RPMI7951 (cell line): ENCODE data around the gene PAX2. TPM values are rescaled to one million over a fixed set of nuclear protein-coding genes. Genes with fewer than 3 reads are reported as not detected.
A peak's percentile ranks its signal among the peaks of the same experiment; 100 is the strongest.
"Not testable (repeated sequence)": the region's sequence is repeated elsewhere in the genome, so short reads cannot be mapped to it uniquely, and the experiment has no call there.

Experiments
- DNase-seq: peaks from one replicate; pipeline ENCODE4 v3.0.0-alpha.2; 2012; ENCODE audit warnings: low read depth
- total RNA-seq: library from RNA; depleted of rRNA; stranded (reverse); fragments of >200 nt; shearing (Covaris generic); gene quantifications from 2 replicates; pipeline ENCODE4 v1.2.3, GENCODE V29; 2014; rRNA removed

Gene PAX2
- total RNA-seq = not detected in 2 replicates

- no peak for DNase-seq
These were observed at the start of gene PAX2 for GRCh38 chr10:100744987-100745881. Gene PAX2 (plus strand): TSS chr10:100745582. CDS start chr10:100746261, 679 bp downstream.

- peak; percentile 5 for DNase-seq
These were observed 48.9 kb upstream of the PAX2 start for GRCh38 chr10:100696477-100696901.

GRCh38 chr10:100697070-100697469, 48.3 kb upstream of the PAX2 start:
- DNase-seq = peak; percentile 66

- DNase-seq = no peak
These were observed 47.8 kb upstream of the PAX2 start for GRCh38 chr10:100697631-100698030.

- DNase-seq = not testable (repeated sequence)
These were observed 43.7 kb upstream of the PAX2 start for GRCh38 chr10:100701704-100702103.

GRCh38 chr10:100705139-100705538, 40.2 kb upstream of the PAX2 start:
- no peak for DNase-seq

DNA sequence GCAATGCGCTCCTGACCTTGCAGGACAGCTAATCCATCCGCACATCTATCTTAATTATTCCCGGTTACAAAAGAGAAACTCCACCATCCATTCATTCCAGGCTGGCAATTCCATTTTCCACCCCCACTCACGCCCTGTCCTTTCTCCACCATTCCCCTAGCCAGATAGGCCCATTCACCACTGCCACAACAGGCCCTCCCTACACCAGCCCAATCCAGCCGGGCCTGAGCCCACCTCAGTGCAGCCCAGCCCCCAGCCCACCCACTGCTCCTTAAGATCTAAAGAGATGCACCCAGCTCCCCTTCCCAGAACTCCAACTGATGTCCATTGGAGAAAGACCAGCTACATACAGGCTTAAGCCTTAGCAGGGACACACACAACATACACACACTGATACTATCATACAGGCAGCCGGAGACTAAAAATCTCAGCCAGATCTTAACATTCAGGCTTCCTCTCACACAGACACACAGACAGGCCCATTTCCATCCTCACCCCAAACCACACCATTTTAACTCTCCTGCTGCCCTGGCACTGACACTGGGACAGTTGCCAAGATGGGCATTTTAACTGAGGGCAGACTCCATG, 38.0 kb upstream of the PAX2 start:
- no peak for DNase-seq

- no peak for DNase-seq
These were observed 36.0 kb upstream of the PAX2 start for GRCh38 chr10:100709146-100710082.

- DNase-seq = peak; percentile 20
These were observed 35.1 kb upstream of the PAX2 start for GRCh38 chr10:100710151-100710871.

- no peak for DNase-seq
These were observed 32.1 kb upstream of the PAX2 start for GRCh38 chr10:100713049-100713858.

DNA sequence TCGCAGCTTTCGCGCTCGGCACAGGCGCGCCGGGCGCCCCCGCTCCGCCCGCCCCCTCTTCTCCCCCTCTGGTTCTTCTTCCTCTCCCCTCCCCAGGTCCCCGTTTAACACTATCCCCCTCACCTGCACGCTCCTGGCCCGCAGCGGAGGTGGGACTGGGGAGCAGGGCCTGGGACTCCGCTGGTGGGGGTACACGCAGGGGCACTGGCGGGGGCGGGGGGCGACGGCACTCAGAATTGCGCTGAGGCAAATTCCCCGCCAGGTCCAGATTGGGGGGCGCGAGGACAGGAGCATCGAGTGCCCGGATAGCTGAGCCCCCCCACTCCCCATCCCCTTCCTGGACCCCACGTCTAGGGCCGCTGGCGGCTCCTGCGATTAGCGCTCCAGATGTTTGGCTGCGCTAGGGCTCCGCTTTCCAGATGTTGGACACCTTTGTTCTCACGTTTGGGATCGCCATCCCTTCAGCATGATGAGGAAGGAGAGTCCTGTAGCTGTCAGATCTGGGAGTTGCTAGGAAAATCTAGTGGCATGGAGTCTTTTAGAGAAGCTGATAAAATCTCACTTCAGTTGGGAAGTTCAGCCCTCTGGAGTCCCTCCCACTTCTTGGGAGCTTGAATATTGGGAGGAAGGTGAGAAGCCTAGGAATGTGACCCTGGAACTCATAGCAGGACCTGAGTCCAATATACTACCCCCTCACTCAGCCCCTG, 31.4 kb upstream of the PAX2 start:
- no peak for DNase-seq

- DNase-seq = no peak
These were observed 30.8 kb upstream of the PAX2 start for GRCh38 chr10:100714566-100714950.

- DNase-seq = no peak
These were observed 30.3 kb upstream of the PAX2 start for GRCh38 chr10:100715101-100715444.

DNA sequence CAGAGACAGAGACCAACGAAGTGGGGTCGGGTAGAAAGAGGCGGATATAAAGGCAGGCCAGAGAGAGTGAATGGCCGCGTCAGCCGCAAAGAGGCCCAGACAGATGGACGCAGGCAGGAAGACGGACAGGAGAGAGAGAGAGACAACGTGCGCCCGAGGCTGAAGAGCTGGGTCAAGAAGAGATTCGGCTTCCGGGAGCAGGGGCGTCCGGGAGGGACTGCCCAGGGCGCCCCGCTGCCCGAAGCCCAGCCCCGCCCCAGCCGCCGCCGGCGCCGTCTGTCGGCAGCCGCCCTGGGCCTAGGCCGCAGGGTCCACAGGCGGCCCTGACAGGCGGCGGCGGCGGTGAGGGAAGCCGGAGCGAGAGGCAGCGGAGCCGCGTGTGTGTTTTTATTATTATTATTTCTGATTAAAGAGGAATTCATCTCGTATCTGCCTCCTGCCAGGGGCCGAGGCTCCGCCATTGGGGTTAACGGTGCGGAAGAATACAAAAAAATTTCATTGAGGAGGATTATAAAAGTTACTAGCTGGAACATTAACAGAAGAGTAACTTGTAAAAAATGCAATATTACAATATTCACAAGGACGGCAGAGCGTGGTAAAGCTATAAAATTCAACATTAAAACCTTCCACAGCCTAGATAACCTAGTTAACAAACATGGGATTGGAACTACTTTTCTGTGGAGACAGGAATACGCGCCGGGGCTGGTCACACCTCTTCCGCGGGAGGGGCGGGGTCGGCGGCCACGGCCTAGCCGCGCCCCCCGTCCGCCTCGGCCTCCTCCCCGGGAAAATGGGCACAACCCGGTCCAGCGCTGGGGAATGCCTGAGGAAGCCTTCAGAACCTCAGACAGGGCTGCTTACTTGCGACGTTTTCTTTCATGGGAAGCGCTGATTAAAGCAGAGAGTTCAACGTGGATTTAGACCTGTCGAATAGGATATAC, 29.7 kb upstream of the PAX2 start:
- no peak for DNase-seq

- no peak for DNase-seq
These were observed 28.2 kb upstream of the PAX2 start for GRCh38 chr10:100717166-100717565.

DNA sequence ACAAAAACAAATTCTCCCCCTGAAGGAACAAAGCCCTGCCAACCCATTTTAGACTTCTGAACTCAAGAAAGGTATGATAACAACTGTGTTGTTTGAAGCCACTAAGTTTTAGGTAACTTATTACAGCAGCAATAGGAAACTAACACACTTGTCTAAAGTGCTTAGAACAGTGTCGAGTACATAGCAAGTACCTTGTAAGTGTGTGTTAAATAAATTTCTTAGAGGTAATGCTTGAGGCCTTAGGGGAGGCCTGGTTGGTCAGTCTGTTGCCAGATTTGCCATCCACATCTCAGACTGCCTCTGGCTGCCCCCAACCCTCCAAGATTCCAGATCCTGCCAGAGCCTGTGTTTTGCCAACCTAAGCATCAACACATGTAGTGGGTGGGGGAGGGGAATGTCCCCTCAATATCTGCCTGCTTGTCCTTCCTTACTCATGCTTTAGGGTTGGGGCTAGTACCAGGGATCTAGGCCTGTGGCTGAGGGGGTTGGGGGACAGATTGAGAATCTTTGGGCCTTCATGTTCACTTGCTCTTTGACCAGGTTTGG, 27.1 kb upstream of the PAX2 start:
- no peak for DNase-seq

DNA sequence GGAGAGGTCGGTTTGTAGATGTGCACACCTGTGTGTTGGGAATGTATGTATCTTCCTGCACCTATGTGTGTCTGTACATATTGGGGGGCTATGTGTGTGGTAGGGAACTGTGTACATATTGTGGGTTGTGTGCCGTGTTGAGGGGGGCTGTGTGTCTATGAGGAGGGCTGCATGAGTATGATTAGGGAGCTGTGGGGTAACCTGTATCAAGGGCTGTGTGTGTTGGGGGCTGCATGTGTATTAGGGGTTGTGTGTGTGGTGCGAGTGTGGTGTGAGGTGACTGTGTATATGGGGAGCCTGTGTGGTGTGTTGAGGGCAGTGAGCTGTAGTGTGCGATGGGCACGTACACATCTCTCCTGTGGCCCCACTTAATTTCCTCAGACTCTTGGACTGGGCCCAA, 22.2 kb upstream of the PAX2 start:
- no peak for DNase-seq

DNA sequence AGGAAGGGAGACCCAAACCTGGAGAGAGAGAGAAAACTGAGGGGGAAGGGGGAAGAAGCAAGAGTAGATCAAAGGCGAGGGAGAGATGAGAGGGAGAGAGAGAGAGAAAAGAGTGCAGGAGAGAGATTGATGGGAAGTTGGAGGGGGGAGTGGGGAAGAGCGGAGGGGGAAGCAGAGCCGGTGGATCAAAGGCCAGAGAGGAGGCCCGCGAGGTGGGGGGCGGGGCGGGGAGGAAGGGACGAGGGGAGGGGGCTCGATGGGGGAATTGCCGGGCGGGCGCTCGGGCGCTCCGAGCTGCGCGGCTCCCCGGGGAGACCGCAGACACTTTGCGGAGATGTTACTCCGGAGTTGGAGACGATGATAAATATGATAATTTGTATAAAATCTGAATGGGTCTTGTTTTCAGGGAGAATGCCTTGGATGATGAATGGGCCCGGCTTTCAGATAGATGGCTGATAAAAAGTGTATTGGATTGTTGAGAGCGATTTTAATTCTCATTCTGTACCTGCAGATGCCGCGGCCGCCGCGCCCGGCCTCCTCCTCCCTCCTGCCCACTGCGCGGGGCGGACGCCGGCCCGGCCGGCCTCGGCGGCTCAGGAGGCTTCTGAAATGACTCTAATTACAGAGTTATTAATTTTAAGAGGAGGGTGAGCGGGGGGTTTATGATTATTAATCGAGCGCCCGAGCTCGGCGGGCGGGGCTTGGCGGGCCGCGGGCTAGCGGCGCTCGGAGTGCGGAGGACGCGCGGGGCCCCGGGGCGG, 21.4 kb upstream of the PAX2 start:
- DNase-seq = no peak
